GM12891 (cell line): ENCODE measurements around the gene KHDRBS2.

Experiments
- DNase-seq: peaks from one replicate; pipeline ENCODE4 v3.0.0; 2011; ENCODE audit warnings: low spot score; ENCODE audit not compliant: insufficient read length
- FAIRE-seq: peaks from 2 replicates; lab custom pipeline; 2011; peaks lifted over from hg19 to GRCh38; lab: Jason Lieb, UNC
- PAX5 ChIP-seq: IDR thresholded peaks from 2 replicates; pipeline ENCODE4 v1.6.1; 2011; ENCODE audit warnings: low read length, moderate library complexity, mild to moderate bottlenecking; ENCODE audit not compliant: insufficient read depth, severe bottlenecking
- POLR2A ChIP-seq: IDR thresholded peaks from 2 replicates; pipeline ENCODE4 v1.6.1; 2011; ENCODE audit warnings: low read depth, low read length, control low read depth
- POLR2AphosphoS5 ChIP-seq: IDR thresholded peaks from 2 replicates; pipeline ENCODE4 v1.6.1; 2011; ENCODE audit warnings: low read depth, low read length, control low read depth
- POU2F2 ChIP-seq: IDR thresholded peaks from 2 replicates; pipeline ENCODE4 v1.6.1; 2011; ENCODE audit warnings: low read depth, mild to moderate bottlenecking, control low read depth, low read length, moderate library complexity
- SPI1 ChIP-seq: IDR thresholded peaks from 2 replicates; pipeline ENCODE4 v1.6.1; 2011; ENCODE audit warnings: low read depth, low read length, control low read depth
- TAF1 ChIP-seq: IDR thresholded peaks from 2 replicates; pipeline ENCODE4 v1.6.1; 2011; ENCODE audit warnings: low read depth, low read length, control low read depth

Gene KHDRBS2

GRCh38 chr6:61711849-61712248 lies 574.2 kb downstream of the KHDRBS2 start:
- DNase-seq (no peak), FAIRE-seq (no peak)
- no peak for TF ChIP-seq POLR2A
- no peak for TF ChIP-seq TAF1
- TF ChIP-seq POLR2AphosphoS5 = no peak
- no peak for TF ChIP-seq PAX5
- no peak for TF ChIP-seq SPI1
- TF ChIP-seq POU2F2 = no peak

- TF ChIP-seq SPI1 (no peak), POLR2AphosphoS5 (no peak), POLR2A (no peak), TAF1 (no peak), POU2F2 (no peak), PAX5 (no peak)
- FAIRE-seq (no peak), DNase-seq (no peak)
Measured at GRCh38 chr6:61688165-61688564, 597.9 kb downstream of the KHDRBS2 start.

- TF ChIP-seq PAX5 (no peak), POLR2A (no peak), SPI1 (no peak), POU2F2 (no peak), POLR2AphosphoS5 (no peak)
- DNase-seq (no peak), FAIRE-seq (no peak)
Measured at GRCh38 chr6:61682562-61682961, 603.5 kb downstream of the KHDRBS2 start.

- no peak for DNase-seq
- FAIRE-seq = no peak
- TF ChIP-seq POLR2A (no peak), SPI1 (no peak), POLR2AphosphoS5 (no peak), POU2F2 (no peak), PAX5 (no peak), TAF1 (no peak)
Measured at GRCh38 chr6:61679625-61680024, 606.4 kb downstream of the KHDRBS2 start.

- no peak for DNase-seq
- no peak for FAIRE-seq
- TF ChIP-seq PAX5 = no peak
- TF ChIP-seq POLR2A = no peak
- no peak for TF ChIP-seq TAF1
- TF ChIP-seq POLR2AphosphoS5 = no peak
- TF ChIP-seq POU2F2 = no peak
- TF ChIP-seq SPI1 = no peak
Measured at GRCh38 chr6:61675734-61676133, 610.3 kb downstream of the KHDRBS2 start.

- FAIRE-seq = no peak
- no peak for DNase-seq
- no peak for TF ChIP-seq TAF1
Measured at GRCh38 chr6:61649845-61650244, 636.2 kb downstream of the KHDRBS2 start.

GRCh38 chr6:61640463-61640862 lies 645.6 kb downstream of the KHDRBS2 start:
- TF ChIP-seq PAX5 (no peak), POU2F2 (no peak), POLR2A (no peak), TAF1 (no peak), SPI1 (no peak), POLR2AphosphoS5 (no peak)
- FAIRE-seq = no peak
- no peak for DNase-seq
